Hematopoietic multipotent progenitor cell (in vitro differentiated cells): ENCODE data around the gene GLI1. TPM values are rescaled to one million over a fixed set of nuclear protein-coding genes. Genes with fewer than 3 reads are reported as not detected.
A peak's percentile ranks its signal among the peaks of the same experiment; 100 is the strongest.

ENCODE experiments used
- DNase-seq, 3 donors: peaks; one replicate each; pipeline ENCODE4 v3.0.0-alpha.2; 2011 to 2015; ENCODE audit warnings: low read depth in 2 of 3, low spot score in 2 of 3
- total RNA-seq: library from RNA; depleted of rRNA; stranded (reverse); fragments of >200 nt; gene quantifications from one replicate; pipeline ENCODE4 v1.2.3, GENCODE V29; 2012

GLI1 gene
- total RNA-seq, 1 donor, result 0.27 TPM

- DNase-seq, result no peak
Measured at GRCh38 chr12:57474862-57475261, 15.3 kb downstream of the GLI1 start.

GRCh38 chr12:57475271-57476161, 15.9 kb downstream of the GLI1 start:
- DNase-seq, result no peak

GRCh38 chr12:57476162-57476992, 16.8 kb downstream of the GLI1 start:
- DNase-seq, result peak in 1 of 3 donors; percentile 79

GRCh38 chr12:57476993-57477709, 17.6 kb downstream of the GLI1 start:
- no peak for DNase-seq

- no peak for DNase-seq
Measured at GRCh38 chr12:57477710-57478681, 18.4 kb downstream of the GLI1 start.

GRCh38 chr12:57479043-57479375, 19.4 kb downstream of the GLI1 start:
- no peak for DNase-seq

- DNase-seq, result peak; percentile 60 to 90 (median 70)
Measured at GRCh38 chr12:57479376-57480115, 20.0 kb downstream of the GLI1 start, which contains the start of gene ARHGAP9. Gene ARHGAP9, minus strand, starts transcription at chr12:57479866. Its CDS starts 460 bp downstream, at chr12:57479406.

- DNase-seq, result no peak
Measured at GRCh38 chr12:57481671-57482070, 22.1 kb downstream of the GLI1 start.

- no peak for DNase-seq
Measured at GRCh38 chr12:57483466-57483865, 23.9 kb downstream of the GLI1 start.

GRCh38 chr12:57485695-57486094, 26.1 kb downstream of the GLI1 start:
- no peak for DNase-seq

GRCh38 chr12:57487055-57487596, 27.5 kb downstream of the GLI1 start:
- DNase-seq, result no peak

- DNase-seq, result peak; percentile 82 to 97 (median 96)
Measured at GRCh38 chr12:57487597-57488401, 28.2 kb downstream of the GLI1 start, which contains the start of gene MARS1. Gene MARS1, plus strand, starts transcription at chr12:57488068. Its CDS starts 23 bp downstream, at chr12:57488091.

- DNase-seq, result no peak
Measured at GRCh38 chr12:57488402-57489156, 29.0 kb downstream of the GLI1 start.

- DNase-seq, result no peak
Measured at GRCh38 chr12:57489157-57489641, 29.6 kb downstream of the GLI1 start.

- no peak for DNase-seq
Measured at GRCh38 chr12:57490126-57490525, 30.5 kb downstream of the GLI1 start.

GRCh38 chr12:57491393-57492280, 32.1 kb downstream of the GLI1 start:
- peak in 2 of 3 donors; percentile 33 to 48 for DNase-seq
